Measurements from ENCODE around the gene CNGA3. TPM values are rescaled to one million over a fixed set of nuclear protein-coding genes. Genes with fewer than 3 reads are reported as not detected.
A peak's percentile ranks its signal among the peaks of the same experiment; 100 is the strongest.

CNGA3 gene
- under 1 TPM in 3 of 4 donors, not detected in 1; 0.44 to 0.57 (median 0.48) TPM for total RNA-seq

DNA sequence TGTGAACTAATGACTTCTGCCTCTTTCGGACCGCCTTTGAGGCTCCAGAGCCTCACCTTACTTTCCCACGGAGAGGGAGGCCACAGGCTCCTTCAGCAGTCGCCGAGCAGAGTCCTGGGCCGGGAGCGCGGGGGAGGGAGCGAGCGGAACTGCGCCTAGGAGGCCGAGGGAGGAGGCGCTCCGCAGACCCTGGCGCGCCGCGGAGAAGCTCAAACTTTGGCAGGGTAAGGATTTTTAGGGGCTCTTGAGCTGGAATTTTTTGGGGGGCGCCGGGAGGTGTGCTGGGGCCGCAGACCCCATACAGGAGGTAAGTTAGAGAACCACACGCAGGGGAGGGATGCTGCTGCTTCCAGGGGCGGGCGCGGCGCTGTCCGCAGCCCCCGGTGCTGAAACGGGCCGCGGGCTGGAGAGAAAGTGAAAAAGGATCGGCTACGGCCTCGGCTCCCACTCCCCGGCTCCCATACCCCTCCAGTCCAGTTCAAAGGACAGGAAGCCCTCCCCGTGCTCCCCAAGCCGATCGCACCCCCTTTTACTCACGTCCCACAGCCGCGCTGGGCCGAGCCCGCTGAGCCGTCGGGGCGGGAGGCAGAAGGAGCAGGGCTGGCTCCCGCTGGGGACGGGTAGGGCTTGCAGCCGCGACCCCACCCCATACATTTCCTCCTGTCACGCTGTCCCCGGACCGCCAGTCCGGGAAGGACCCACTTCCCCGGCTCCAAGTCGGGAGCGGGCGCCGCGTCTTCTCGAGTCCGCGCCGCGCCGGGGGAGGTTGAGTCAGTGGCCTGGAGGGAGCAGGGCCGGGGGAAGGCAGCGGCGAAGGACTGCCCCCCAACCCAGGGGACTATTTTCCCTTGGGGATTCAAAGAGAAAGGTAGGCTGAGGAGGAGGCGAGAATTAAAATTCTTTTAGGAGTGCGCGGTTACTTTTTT is at the start of gene CNGA3:
TSS of gene CNGA3 (plus strand) at position 146 of the 926 bp plus-strand sequence. CDS start 23,520 bp downstream, outside the sequence.
- WGBS, 2 donors = 5 to 9% methylated on average over 6 to 36 of the region's 72 CpGs
- Histone ChIP-seq H3K9me3 (no peaks in the 10 kb centered on the region), H3K4me3 (peak within 1 kb of the TSS in 3 of 4 donors; percentile 14 to 53 (median 23)), H3K36me3 (no peaks in the 10 kb centered on the region), H3K27ac (no peak within 1 kb of the TSS), H3K4me1 (peaks cover 7 to 19% (median 12%) of the 10 kb centered on the region in 3 donors), H3K27me3 (peaks cover 17 to 90% (median 28%) of the 10 kb centered on the region in 4 donors)
- TF ChIP-seq POLR2A (IDR thresholded peaks at IDR 0.05) (no peak), CTCF (IDR thresholded peaks at IDR 0.05) (no peak)
- no peak for DNase-seq
- intact Hi-C loops (cut with DNase I) = no loop called here

- Histone ChIP-seq H3K4me1 (peaks cover 0 to 7% (median 0%) of the 10 kb centered on the region in 3 donors), H3K9me3 (no peaks in the 10 kb centered on the region), H3K4me3 (no peak overlapping the region), H3K27ac (no peak overlapping the region), H3K27me3 (peaks cover 0 to 23% (median 0%) of the 10 kb centered on the region in 4 donors), H3K36me3 (no peaks in the 10 kb centered on the region)
- 66 to 67% methylated on average over 12 of the region's 12 CpGs for WGBS, 2 donors
- TF ChIP-seq CTCF (IDR thresholded peaks at IDR 0.05) (no peak), POLR2A (IDR thresholded peaks at IDR 0.05) (no peak)
- intact Hi-C loops (cut with DNase I) = no loop called here
- DNase-seq = no peak
These were observed 48.2 kb upstream of the CNGA3 start for GRCh38 chr2:98297817-98298682.

- Histone ChIP-seq H3K27ac (peak overlapping the region in 1 of 4 donors; percentile 4), H3K9me3 (no peaks in the 10 kb centered on the region), H3K27me3 (peaks cover 0 to 23% (median 0%) of the 10 kb centered on the region in 4 donors), H3K4me3 (no peak overlapping the region), H3K4me1 (peaks cover 0 to 7% (median 0%) of the 10 kb centered on the region in 3 donors), H3K36me3 (no peaks in the 10 kb centered on the region)
- no peak for DNase-seq
- no peak for TF ChIP-seq POLR2A (IDR thresholded peaks at IDR 0.05)
- no peak for TF ChIP-seq CTCF (IDR thresholded peaks at IDR 0.05)
- 46 to 57% methylated on average over 5 to 6 of the region's 6 CpGs for whole genome bisulfite sequencing, 2 donors
- intact Hi-C loops (cut with DNase I) = no loop called here
These were observed 47.5 kb upstream of the CNGA3 start for GRCh38 chr2:98298683-98299164.

DNA sequence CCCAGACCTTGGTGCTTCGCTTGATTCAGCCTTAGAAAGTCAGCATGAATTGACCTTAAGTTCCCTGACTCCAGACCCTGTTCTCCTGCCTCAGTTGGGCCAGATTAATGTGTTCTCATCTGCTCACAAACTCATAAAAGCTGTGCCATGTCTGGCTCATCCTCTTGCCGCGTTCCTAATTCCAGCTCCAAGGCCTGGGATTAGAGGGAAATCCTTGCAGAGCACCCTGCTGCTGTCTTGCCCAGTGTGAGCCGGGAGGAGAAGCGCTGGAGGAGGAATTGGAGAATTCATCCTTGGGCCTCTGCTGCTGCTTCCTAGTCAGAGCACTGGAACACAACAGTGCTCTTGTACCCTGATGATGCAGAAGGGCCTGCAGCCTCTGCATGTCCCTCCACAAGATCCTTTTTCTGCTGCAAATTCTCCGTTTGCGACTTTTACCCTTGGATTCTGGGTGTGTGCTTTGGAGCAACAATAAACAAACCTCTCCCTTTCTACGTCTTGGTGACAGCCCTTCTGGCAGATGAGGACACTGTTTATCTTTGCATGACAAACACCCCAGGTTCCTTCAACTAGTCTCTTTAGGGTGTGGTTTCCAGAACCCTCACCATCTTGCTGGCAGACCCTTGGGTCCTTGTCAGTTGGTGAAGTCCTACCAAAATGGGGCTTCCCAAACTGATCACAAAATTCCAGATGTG is 46.9 kb upstream of the CNGA3 start:
- no peak for DNase-seq
- 70% methylated on average over 6 of the region's 8 CpGs for WGBS, 2 donors
- intact Hi-C loops (cut with DNase I) = no loop called here
- H3K9me3 ChIP-seq = no peaks in the 10 kb centered on the region
- peak overlapping the region in 1 of 4 donors; percentile 4 for H3K27ac ChIP-seq
- H3K4me1 ChIP-seq = peaks cover 0 to 7% (median 0%) of the 10 kb centered on the region in 3 donors
- H3K4me3 ChIP-seq = no peak overlapping the region
- TF ChIP-seq CTCF (IDR thresholded peaks at IDR 0.05) = no peak
- no peak for TF ChIP-seq POLR2A (IDR thresholded peaks at IDR 0.05)
- no peaks in the 10 kb centered on the region for H3K36me3 ChIP-seq
- peaks cover 0 to 23% (median 0%) of the 10 kb centered on the region in 4 donors for H3K27me3 ChIP-seq
